ENCODE results near the gene ZBTB25. TPM values are rescaled to one million over a fixed set of nuclear protein-coding genes. Genes with fewer than 3 reads are reported as not detected.

Gene ZBTB25
- total RNA-seq, 1 experiment from 2014 or later, result 19.0 TPM

DNA sequence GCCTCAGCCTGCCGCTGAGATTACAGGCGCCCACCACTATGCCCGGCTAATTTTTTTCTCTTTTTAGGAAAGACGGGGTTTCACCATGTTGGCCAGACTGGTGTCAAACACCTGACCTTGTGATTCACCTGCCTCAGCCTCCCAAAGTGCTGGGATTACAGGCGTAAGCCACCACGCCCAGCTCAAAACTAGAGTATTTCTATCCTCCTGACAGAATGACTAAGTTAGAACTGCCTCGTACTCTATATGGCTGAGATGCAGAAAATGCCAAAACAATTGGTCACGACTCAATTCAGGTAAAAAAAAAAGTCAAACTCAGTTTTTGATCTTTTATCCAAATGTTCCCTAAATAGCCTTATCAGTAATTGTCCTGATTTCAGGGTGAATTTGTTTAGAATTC is 27.2 kb downstream of the ZBTB25 start:
- no peaks in the 10 kb centered on the region for H3K4me1 ChIP-seq (ENCODE audit: control insufficient read depth in 1 of 2, insufficient read depth in 2 of 2, low read length in 2 of 2)
- no peak overlapping the region for H3K4me2 ChIP-seq (ENCODE audit: low read length)
- ChIA-PET CTCF (interaction anchor here (1.5 kb wide), 1 partner anchor 132 kb away, joined by 6 read pairs; no protein-coding TSS in a partner anchor), RAD21 (ENCODE audit: low non-redundant PET in 1 of 2, low total read pairs in 2 of 2, uncharacterized antibody in 2 of 2, unreplicated experiment in 2 of 2) (interaction anchor here in 1 of 2 experiments (1.7 kb wide), 1 partner anchor 132 kb away, joined by 3 read pairs; no protein-coding TSS in a partner anchor), POLR2A (no interaction called here)
- H3K4me3 ChIP-seq (replicated peaks in 1 of 2; ENCODE audit: low read depth in 1 of 2, low read length in 2 of 2), result no peak overlapping the region
- H4K20me1 ChIP-seq (ENCODE audit: insufficient read depth), result 0 out of 2 replicates have a peak, but pooled peaks cover 3% of the 10 kb centered on the region
- ATAC-seq, result no peak
- H3K9me3 ChIP-seq (ENCODE audit: control insufficient read depth in 1 of 2, insufficient read depth in 1 of 2, low read depth in 1 of 2, low read length in 2 of 2), result no peaks in the 10 kb centered on the region
- TF ChIP-seq, protein P1, sequence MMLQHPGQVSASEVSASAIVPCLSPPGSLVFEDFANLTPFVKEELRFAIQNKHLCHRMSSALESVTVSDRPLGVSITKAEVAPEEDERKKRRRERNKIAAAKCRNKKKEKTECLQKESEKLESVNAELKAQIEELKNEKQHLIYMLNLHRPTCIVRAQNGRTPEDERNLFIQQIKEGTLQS (IDR thresholded peaks at IDR 0.05), result no peak
- TF ChIP-seq, protein P2, sequence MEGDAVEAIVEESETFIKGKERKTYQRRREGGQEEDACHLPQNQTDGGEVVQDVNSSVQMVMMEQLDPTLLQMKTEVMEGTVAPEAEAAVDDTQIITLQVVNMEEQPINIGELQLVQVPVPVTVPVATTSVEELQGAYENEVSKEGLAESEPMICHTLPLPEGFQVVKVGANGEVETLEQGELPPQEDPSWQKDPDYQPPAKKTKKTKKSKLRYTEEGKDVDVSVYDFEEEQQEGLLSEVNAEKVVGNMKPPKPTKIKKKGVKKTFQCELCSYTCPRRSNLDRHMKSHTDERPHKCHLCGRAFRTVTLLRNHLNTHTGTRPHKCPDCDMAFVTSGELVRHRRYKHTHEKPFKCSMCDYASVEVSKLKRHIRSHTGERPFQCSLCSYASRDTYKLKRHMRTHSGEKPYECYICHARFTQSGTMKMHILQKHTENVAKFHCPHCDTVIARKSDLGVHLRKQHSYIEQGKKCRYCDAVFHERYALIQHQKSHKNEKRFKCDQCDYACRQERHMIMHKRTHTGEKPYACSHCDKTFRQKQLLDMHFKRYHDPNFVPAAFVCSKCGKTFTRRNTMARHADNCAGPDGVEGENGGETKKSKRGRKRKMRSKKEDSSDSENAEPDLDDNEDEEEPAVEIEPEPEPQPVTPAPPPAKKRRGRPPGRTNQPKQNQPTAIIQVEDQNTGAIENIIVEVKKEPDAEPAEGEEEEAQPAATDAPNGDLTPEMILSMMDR (IDR thresholded peaks at IDR 0.05 in 2 of 3, conservative IDR thresholded peaks at IDR 0.05 in 1 of 3; ENCODE audit: borderline replicate concordance in 1 of 3, insufficient read depth in 1 of 3, low read depth in 2 of 3, low read length in 2 of 3), result no peak
- TF ChIP-seq POLR2A (IDR thresholded peaks at IDR 0.05; ENCODE audit: borderline replicate concordance, extremely low read depth, insufficient read depth, insufficient read length) (no peak), CEBPB (IDR thresholded peaks at IDR 0.05; ENCODE audit: low read depth) (no peak), SRF (IDR thresholded peaks at IDR 0.05; ENCODE audit: low read depth) (no peak), EZH2 (IDR thresholded peaks at IDR 0.05) (no peak), ELF1 (IDR thresholded peaks at IDR 0.05; ENCODE audit: borderline replicate concordance, low read depth) (no peak)
- H3K36me3 ChIP-seq (ENCODE audit: control insufficient read depth in 1 of 2, insufficient read depth in 2 of 2, low read length in 2 of 2), result no peaks in the 10 kb centered on the region
- no peak overlapping the region for H3K9ac ChIP-seq (ENCODE audit: low read length)
- intact Hi-C loops (cut with micrococcal nuclease), result loop anchor here (10.0 kb wide), 1 partner anchor 462 kb away; no protein-coding TSS in a partner anchor
- no peak for DNase-seq (ENCODE audit: low read depth, low spot score)
- H2AFZ ChIP-seq (ENCODE audit: low read depth, low read length, poor library complexity, severe bottlenecking), result no peak overlapping the region
- H3K79me2 ChIP-seq (ENCODE audit: insufficient read depth, low read length), result no peaks in the 10 kb centered on the region
- no TSS peak for BruUV-seq (replicated peaks)
- no peaks in the 10 kb centered on the region for H3K9me2 ChIP-seq (ENCODE audit: insufficient read depth)
- no peak overlapping the region for H3K27ac ChIP-seq (ENCODE audit: low read depth, low read length)
- H3K27me3 ChIP-seq (ENCODE audit: insufficient read depth, low read length), result no peaks in the 10 kb centered on the region

Data from HCT116 (cell line).